ENCODE data around the gene CCL23.
A peak's percentile ranks its signal among the peaks of the same experiment; 100 is the strongest.

CCL23 gene

GRCh38 chr17:35969558-35970380 is 48.0 kb downstream of the CCL23 start:
- DNase-seq (ENCODE audit: low read depth, low spot score): peak; percentile 86

- no peak for DNase-seq (ENCODE audit: low read depth, low spot score)
Measured at GRCh38 chr17:35968520-35969054, 49.2 kb downstream of the CCL23 start.

- DNase-seq (ENCODE audit: low read depth, low spot score): no peak
Measured at GRCh38 chr17:35965272-35965671, 52.5 kb downstream of the CCL23 start.

- DNase-seq (ENCODE audit: low read depth, low spot score): no peak
Measured at GRCh38 chr17:35963663-35964062, 54.1 kb downstream of the CCL23 start.

All from ELF-1 (cell line).